HG02798 (cell line): ENCODE measurements around the gene CHST12.

ENCODE experiments used
- ATAC-seq: cut with Tn5 transposase; IDR thresholded peaks from one replicate; pipeline ENCODE4 v1.9.1; 2021; ENCODE audit warnings: mild to moderate bottlenecking; ENCODE audit not compliant: unreplicated experiment, poor library complexity

CHST12 gene

GRCh38 chr7:2476298-2476697 is 72.9 kb downstream of the CHST12 start, which contains the start of gene GRIFIN:
Gene GRIFIN, minus strand, starts transcription at chr7:2476398. Its CDS starts 15 bp downstream, at chr7:2476383.
- no peak for ATAC-seq

GRCh38 chr7:2476776-2477446 is 73.5 kb downstream of the CHST12 start:
- ATAC-seq, result no peak

GRCh38 chr7:2477447-2478398 is 74.3 kb downstream of the CHST12 start:
- no peak for ATAC-seq

DNA sequence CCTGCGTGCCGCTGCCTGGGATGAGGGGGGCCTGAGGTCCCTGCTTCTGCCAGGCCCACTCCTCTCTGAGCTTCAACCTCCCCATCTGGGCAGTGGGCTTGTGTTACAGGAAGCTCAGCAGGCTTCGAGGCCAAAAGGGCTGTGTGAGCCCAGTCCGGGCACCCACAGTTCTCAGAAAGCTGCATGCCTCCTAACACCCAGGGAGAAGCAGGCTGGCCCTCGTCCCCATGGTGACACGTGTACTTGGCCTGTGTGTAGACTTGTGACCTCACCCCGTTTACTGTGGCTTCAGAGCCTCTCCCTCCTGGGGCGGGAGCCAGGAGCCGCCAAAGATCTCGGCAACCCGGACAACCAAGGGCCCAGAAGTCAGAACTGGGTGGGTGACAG is 75.0 kb downstream of the CHST12 start:
- no peak for ATAC-seq

GRCh38 chr7:2478800-2479199 is 75.4 kb downstream of the CHST12 start:
- ATAC-seq, result no peak

GRCh38 chr7:2479276-2480069 is 76.1 kb downstream of the CHST12 start:
- ATAC-seq, result no peak

GRCh38 chr7:2480070-2480408 is 76.6 kb downstream of the CHST12 start:
- no peak for ATAC-seq

DNA sequence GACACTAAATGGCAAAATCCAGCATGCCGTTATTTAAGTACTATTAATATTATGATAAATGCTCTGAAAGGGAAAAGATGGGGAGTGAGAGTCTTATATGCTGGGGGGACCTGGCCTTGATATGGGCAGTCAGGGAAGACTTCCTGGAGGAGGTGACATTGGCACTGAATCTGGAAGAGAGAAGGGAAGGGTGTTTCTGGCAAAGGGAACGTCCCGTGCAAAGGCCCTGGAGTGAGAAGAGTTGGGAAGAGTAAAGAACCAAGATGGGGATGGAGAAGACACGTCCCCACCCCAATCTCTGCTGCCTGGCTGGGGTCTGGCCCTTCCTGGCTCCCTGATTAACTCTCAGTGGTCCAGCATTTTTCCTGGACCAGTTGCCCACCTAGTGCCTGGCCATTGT is 77.8 kb downstream of the CHST12 start:
- no peak for ATAC-seq

DNA sequence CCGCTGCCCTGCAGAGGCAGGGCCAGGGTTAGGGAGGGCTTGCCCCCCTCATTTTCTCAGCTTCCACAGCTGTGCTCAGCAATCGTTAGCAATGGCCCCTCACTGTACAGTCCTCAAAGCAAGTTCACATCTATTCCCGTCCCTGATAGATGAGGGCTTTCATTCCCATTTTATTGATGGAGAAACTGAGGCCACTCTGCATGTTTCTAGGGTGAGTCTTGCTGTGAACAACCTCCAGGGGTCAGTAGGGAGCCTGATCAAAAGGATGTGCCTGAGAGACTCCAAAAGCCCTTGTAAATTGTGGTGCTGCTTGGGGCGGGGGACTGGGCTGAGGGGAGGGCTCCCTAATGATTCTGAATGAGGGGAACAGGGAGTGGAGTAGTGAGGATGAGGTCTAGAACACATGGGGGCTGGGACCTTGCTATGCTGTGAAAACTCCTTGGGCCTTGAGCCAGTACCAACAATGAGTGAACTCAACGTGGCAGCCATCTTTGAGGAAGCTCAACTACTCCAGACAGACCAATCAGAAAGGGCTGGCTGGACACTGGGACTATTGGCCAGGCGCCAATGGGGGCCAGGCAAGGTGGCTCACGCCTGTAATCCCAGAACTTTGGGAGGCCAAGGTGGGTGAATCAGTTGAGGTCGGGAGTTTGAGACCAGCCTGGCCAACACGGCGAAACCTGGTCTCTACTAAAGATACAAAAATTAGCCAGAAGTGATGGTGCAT is 79.5 kb downstream of the CHST12 start:
- ATAC-seq, result no peak

- ATAC-seq, result no peak
Observed at GRCh38 chr7:2483494-2483893, 80.1 kb downstream of the CHST12 start.

GRCh38 chr7:2484868-2485267 is 81.5 kb downstream of the CHST12 start:
- ATAC-seq, result no peak

GRCh38 chr7:2487586-2488271 is 84.3 kb downstream of the CHST12 start:
- no peak for ATAC-seq

GRCh38 chr7:2488272-2488645 is 84.8 kb downstream of the CHST12 start:
- ATAC-seq, result no peak

DNA sequence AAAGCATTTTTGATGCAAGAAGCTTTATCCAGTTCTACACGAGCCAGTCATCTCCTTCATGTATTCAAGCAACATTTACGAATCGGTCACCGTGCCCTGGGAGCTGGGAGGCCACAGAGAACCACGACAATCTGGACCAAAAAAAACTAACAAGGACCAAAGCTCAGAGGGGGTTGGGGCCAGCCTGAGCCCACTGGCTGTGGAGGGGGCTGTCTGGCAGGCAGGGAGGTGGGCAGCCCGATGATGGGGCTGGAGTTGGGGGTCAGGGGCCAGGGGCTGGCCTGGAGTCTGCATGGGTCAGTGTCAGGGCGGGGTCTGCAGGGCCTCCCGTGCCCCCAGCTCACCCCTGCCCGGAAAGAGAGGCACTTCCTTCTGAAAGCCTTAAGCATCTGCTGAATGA is 85.3 kb downstream of the CHST12 start:
- no peak for ATAC-seq

- no peak for ATAC-seq
Observed at GRCh38 chr7:2490181-2490651, 86.8 kb downstream of the CHST12 start.

DNA sequence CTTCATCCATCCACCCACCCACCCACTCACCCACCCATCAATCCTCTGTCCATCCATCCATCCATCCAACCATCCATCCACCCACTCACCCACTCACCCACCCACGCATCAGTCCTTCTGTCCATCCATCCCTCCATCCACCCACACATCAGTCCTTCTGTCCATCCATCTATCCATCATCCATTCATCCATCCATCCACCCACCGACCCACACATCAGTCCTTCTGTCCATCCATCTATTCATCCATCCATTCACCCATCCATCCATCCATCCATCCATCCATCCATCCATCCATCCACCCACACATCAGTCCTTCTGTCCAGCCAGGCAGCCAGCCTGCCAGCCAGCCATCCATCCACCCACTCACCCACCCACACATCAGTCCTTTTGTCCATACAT is 88.6 kb downstream of the CHST12 start:
- no peak for ATAC-seq

DNA sequence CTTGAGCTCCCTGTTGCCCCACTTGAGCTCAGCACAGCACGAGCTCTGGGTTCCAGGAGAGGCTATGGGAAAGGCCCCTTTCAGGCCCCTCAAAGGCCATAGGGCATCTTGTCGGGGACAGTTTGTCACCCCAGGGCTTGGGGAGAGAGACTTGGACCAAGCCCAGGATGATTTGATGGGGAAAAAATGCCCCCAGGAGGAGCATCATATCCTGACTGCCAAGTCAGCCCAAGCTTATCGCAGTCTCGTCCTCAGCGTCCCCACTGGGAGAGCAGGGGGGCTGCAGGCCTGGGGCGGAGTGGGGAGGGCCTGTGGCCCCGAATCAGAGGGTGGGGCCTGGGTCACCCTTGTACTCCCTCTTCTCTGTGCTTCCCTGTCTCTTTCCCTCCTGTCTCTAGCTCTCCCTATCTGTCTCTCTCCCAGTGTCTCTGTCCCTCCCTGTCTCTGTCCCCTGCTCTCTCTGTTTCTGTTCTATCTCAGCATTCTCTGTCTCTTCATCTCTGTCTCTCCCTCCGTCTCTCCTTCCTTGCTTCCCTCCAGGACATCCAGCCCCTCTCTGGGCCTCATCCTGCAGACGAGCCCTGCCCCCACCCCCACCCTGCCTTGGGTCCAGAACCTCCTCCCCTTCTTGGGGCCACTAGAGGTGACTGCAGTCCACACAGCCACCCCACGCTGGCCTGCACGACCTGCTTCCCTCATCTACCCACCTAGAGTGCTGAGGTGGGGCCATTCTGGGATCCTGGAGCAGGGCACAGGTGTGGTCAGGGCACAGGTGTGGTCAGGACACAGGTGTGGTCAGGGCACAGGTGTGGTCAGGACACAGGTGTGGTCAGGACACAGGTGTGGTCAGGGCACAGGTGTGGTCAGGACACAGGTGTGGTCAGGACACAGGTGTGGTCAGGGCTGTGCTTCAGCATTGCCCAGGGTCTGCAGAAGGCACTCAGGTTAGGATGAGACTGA is 90.1 kb downstream of the CHST12 start:
- no peak for ATAC-seq
